Measurements from ENCODE around the gene CEP43. TPM values are rescaled to one million over a fixed set of nuclear protein-coding genes. Genes with fewer than 3 reads are reported as not detected.

CEP43 gene
- total and polyA plus RNA-seq, 10 of the 15 experiments (the other 5 are each of a cell fraction or from before 2014, with no cell fraction given), result 7.7 to 49.9 (median 24.6) TPM

- H4K20me1 ChIP-seq (ENCODE audit: control insufficient read depth, insufficient read depth), result no peaks in the 10 kb centered on the region
- H3K9ac ChIP-seq (ENCODE audit: control insufficient read depth, insufficient read depth, low read length), result no peak overlapping the region
- H3K36me3 ChIP-seq (ENCODE audit: control insufficient read depth in 2 of 2, insufficient read depth in 2 of 2, low read length in 1 of 2), result no peaks in the 10 kb centered on the region
- H3K79me2 ChIP-seq (ENCODE audit: control insufficient read depth, insufficient read depth, low read length), result no peaks in the 10 kb centered on the region
- ChIA-PET RAD21 (ENCODE audit: unreplicated experiment) (no interaction called here), POLR2A (no interaction called here), CTCF (interaction anchor here (1.3 to 1.5 kb wide), 2 partner anchors 11 to 196 kb away, joined by 3 read pairs; no protein-coding TSS in a partner anchor), SMC1A (ENCODE audit: uncharacterized antibody, unreplicated experiment) (interaction anchor here (1.2 to 1.4 kb wide), 2 partner anchors 12 to 19 kb away, joined by 3 to 4 read pairs; no protein-coding TSS in a partner anchor)
- intact Hi-C loops (cut with micrococcal nuclease; ENCODE audit: unreplicated experiment), result no loop called here
- H3K4me3 ChIP-seq, result no peak overlapping the region
- no peak for TF ChIP-seq BMI1 (IDR thresholded peaks at IDR 0.05; ENCODE audit: borderline replicate concordance)
- ATAC-seq (no peak), FAIRE-seq (no peak), DNase-seq (ENCODE audit: low read depth, low spot score) (no peak)
- in situ Hi-C loops (cut with MboI), result no loop called here
- H3K4me1 ChIP-seq (ENCODE audit: control insufficient read depth, insufficient read depth, low read length), result peaks cover 3% of the 10 kb centered on the region; the same call in 1 of the 2 replicates
- WGBS (ENCODE audit: insufficient coverage, insufficient replicate concordance, low lambda C conversion rate, missing lambda C conversion rate), result 97% methylated on average over 8 of the region's 8 CpGs
- no peaks in the 10 kb centered on the region for H3K27me3 ChIP-seq (replicated peaks in 1 of 2; ENCODE audit: control insufficient read depth in 2 of 2, insufficient read depth in 2 of 2, low read length in 1 of 2)
- H2AFZ ChIP-seq (ENCODE audit: control insufficient read depth, low read depth, low read length), result no peak overlapping the region
- H3K27ac ChIP-seq (ENCODE audit: control insufficient read depth, insufficient read depth), result no peak overlapping the region
- no TSS peak for BruUV-seq (replicated peaks)
- H3K4me2 ChIP-seq (ENCODE audit: control insufficient read depth, insufficient read depth), result no peak overlapping the region
- H3K9me3 ChIP-seq (replicated peaks; ENCODE audit: control insufficient read depth, insufficient read depth, low read length), result no peaks in the 10 kb centered on the region; the same call in 2 of the 3 replicates
These were observed 27.9 kb upstream of the CEP43 start for GRCh38 chr6:166971271-166971670.

GRCh38 chr6:166972101-166972500, 27.1 kb upstream of the CEP43 start:
- Histone ChIP-seq H3K27ac (ENCODE audit: control insufficient read depth, insufficient read depth) (no peak overlapping the region), H3K79me2 (ENCODE audit: control insufficient read depth, insufficient read depth, low read length) (no peaks in the 10 kb centered on the region), H3K27me3 (replicated peaks in 1 of 2; ENCODE audit: control insufficient read depth in 2 of 2, insufficient read depth in 2 of 2, low read length in 1 of 2) (no peaks in the 10 kb centered on the region), H3K4me1 (ENCODE audit: control insufficient read depth, insufficient read depth, low read length) (peaks cover 3% of the 10 kb centered on the region; the same call in 1 of the 2 replicates), H3K9me3 (replicated peaks; ENCODE audit: control insufficient read depth, insufficient read depth, low read length) (no peaks in the 10 kb centered on the region; the same call in 2 of the 3 replicates), H2AFZ (ENCODE audit: control insufficient read depth, low read depth, low read length) (no peak overlapping the region), H3K4me3 (no peak overlapping the region), H3K36me3 (ENCODE audit: control insufficient read depth in 2 of 2, insufficient read depth in 2 of 2, low read length in 1 of 2) (no peaks in the 10 kb centered on the region), H3K4me2 (ENCODE audit: control insufficient read depth, insufficient read depth) (no peak overlapping the region), H4K20me1 (ENCODE audit: control insufficient read depth, insufficient read depth) (no peaks in the 10 kb centered on the region), H3K9ac (ENCODE audit: control insufficient read depth, insufficient read depth, low read length) (no peak overlapping the region)
- no TSS peak for BruUV-seq (replicated peaks)
- ChIA-PET SMC1A (ENCODE audit: uncharacterized antibody, unreplicated experiment) (interaction anchor here (1.2 to 1.4 kb wide), 3 partner anchors 13 to 198 kb away, joined by 3 to 4 read pairs (median 3); no protein-coding TSS in a partner anchor), RAD21 (ENCODE audit: unreplicated experiment) (no interaction called here), POLR2A (no interaction called here), CTCF (interaction anchor here (1.3 to 1.5 kb wide), 2 partner anchors 12 to 197 kb away, joined by 3 read pairs; no protein-coding TSS in a partner anchor)
- in situ Hi-C loops (cut with MboI), result no loop called here
- WGBS (ENCODE audit: insufficient coverage, insufficient replicate concordance, low lambda C conversion rate, missing lambda C conversion rate), result 97% methylated on average over 2 of the region's 2 CpGs
- ATAC-seq, result no peak
- no peak for FAIRE-seq
- DNase-seq (ENCODE audit: low read depth, low spot score), result no peak
- intact Hi-C loops (cut with micrococcal nuclease; ENCODE audit: unreplicated experiment), result no loop called here
- TF ChIP-seq HSF1 (IDR thresholded peaks at IDR 0.05; ENCODE audit: low read depth, low read length), result no peak
- no peak for TF ChIP-seq POU2F2 (IDR thresholded peaks at IDR 0.05; ENCODE audit: borderline replicate concordance, low read depth, low read length)
- TF ChIP-seq SP1 (IDR thresholded peaks at IDR 0.05; ENCODE audit: low read depth, low read length), result no peak
- no peak for TF ChIP-seq ZNF217 (IDR thresholded peaks at IDR 0.05)
- TF ChIP-seq BCL11A (IDR thresholded peaks at IDR 0.05; ENCODE audit: low read depth, low read length), result no peak
- TF ChIP-seq PRDM15 (CRISPR knock-in tag; IDR thresholded peaks at IDR 0.05), result no peak
- TF ChIP-seq IRF5 (IDR thresholded peaks at IDR 0.05; ENCODE audit: borderline replicate concordance), result no peak
- TF ChIP-seq PML (IDR thresholded peaks at IDR 0.05; ENCODE audit: low read length), result no peak
- TF ChIP-seq PAX5 (IDR thresholded peaks at IDR 0.05; ENCODE audit: borderline replicate concordance, low read depth, low read length), result no peak
